ENCODE measurements around the gene OR52I1. TPM values are rescaled to one million over a fixed set of nuclear protein-coding genes. Genes with fewer than 3 reads are reported as not detected.

The OR52I1 gene
- total and polyA plus RNA-seq, 12 donors = not detected

DNA sequence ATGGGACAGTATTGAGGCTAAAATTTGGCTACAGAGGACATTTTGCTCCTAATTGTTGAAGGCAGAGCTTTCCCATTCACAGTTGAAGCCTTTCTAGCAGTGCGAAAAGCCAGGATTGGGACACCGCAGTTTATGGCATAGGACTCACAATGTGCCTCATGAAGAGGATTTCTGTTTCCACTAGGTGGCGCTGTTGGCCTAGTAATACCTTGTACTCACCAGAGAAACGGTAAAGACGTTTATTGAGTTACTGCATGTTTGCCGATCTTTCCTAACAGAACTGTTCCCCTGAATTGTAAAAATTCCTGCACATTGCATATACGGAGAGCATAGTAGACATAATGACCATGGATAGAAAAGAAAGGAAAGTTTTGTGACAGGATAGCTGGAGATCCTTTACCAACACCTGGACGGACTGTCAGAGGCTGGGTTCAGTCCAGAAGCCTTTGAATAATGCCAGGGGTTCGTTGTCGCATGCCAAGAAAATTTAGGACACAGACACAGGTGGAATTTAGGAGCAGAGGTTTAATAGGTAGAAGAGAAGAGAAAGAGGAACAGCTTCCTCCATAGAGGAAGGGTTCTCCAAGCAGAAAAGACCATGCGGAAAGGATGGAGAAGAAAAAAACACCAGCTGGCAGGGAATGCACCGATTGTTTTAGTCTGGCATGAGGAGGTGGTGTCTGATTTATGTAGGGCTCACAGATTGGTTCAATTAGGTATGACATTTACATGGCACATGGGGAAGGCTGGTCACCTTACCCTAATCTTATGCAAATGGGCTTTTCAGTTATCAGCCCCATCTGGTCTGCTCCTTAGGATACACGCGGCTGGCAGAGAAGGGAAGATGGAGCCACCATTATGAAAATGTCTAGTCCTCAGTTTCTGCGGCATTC is 32.6 kb downstream of the OR52I1 start:
- Histone ChIP-seq H3K4me1 (replicated peaks in 1 of 2) (no peaks in the 10 kb centered on the region), H3K36me3 (replicated peaks in 1 of 2) (no peaks in the 10 kb centered on the region), H3K4me3 (no peak overlapping the region), H3K27me3 (no peaks in the 10 kb centered on the region), H3K27ac (no peak overlapping the region), H3K9me3 (replicated peaks in 1 of 3) (no peaks in the 10 kb centered on the region)
- intact Hi-C loops (cut with DNase I) = no loop called here
- TF ChIP-seq CTCF (IDR thresholded peaks at IDR 0.05) = peak; percentile 13 to 47 (median 31)
- no peak for TF ChIP-seq POLR2A (IDR thresholded peaks at IDR 0.05)
- WGBS, 4 donors = 43 to 48% (median 45%) methylated on average over 15 of the region's 15 CpGs
- DNase-seq = peak; percentile 29 to 65 (median 36)

DNA sequence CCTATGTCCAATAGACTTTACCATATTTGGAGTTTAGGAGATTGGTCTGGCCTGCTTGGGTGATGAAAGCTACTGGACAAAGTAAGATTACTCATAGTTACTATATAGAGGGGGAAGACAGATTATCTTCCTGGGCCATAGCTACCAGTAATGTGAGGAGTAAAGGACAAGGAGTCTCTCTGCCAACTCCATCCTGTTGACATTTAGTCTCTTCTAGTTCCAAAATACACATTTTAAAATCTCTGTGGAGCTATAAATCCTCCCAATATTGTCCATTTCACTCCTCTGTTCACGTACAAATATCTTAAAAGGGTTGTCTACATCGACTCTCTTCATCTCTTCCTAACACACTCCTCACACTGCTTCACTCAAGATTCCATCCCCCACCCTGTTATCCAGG is 42.3 kb downstream of the OR52I1 start:
- H3K4me1 ChIP-seq (replicated peaks in 1 of 2) = no peaks in the 10 kb centered on the region
- intact Hi-C loops (cut with DNase I) = loop anchor here in 1 of 2 donors (5.0 kb wide), 1 partner anchor 366 kb away; no protein-coding TSS in a partner anchor
- TF ChIP-seq POLR2A (IDR thresholded peaks at IDR 0.05) (no peak), CTCF (IDR thresholded peaks at IDR 0.05) (no peak)
- H3K4me3 ChIP-seq = no peak overlapping the region
- WGBS, 4 donors = 39 to 55% (median 53%) methylated on average over 2 of the region's 2 CpGs
- no peaks in the 10 kb centered on the region for H3K27me3 ChIP-seq
- no peak for DNase-seq
- H3K9me3 ChIP-seq (replicated peaks in 1 of 3) = no peaks in the 10 kb centered on the region
- H3K27ac ChIP-seq = no peak overlapping the region
- H3K36me3 ChIP-seq (replicated peaks in 1 of 2) = no peaks in the 10 kb centered on the region

- TF ChIP-seq CTCF (IDR thresholded peaks at IDR 0.05) (peak; percentile 57 to 88 (median 76)), POLR2A (IDR thresholded peaks at IDR 0.05) (no peak)
- peak; percentile 39 to 86 (median 69) for DNase-seq
- H3K27me3 ChIP-seq = no peaks in the 10 kb centered on the region
- no peaks in the 10 kb centered on the region for H3K4me1 ChIP-seq (replicated peaks in 1 of 2)
- no peaks in the 10 kb centered on the region for H3K36me3 ChIP-seq (replicated peaks in 1 of 2)
- H3K4me3 ChIP-seq = no peak within 1 kb of the TSS
- no peak within 1 kb of the TSS for H3K27ac ChIP-seq
- intact Hi-C loops (cut with DNase I) = loop anchor here in 1 of 2 donors (5.0 kb wide), 1 partner anchor 365 kb away; no protein-coding TSS in a partner anchor
- 20 to 34% (median 28%) methylated on average over 9 to 21 of the region's 21 CpGs for WGBS, 4 donors
- no peaks in the 10 kb centered on the region for H3K9me3 ChIP-seq (replicated peaks in 1 of 3)
Observed at GRCh38 chr11:4636962-4637661, 43.3 kb downstream of the OR52I1 start, which contains the start of gene OR51D1. Gene OR51D1, plus strand, starts transcription at chr11:4637477. Its CDS starts 2,314 bp downstream, at chr11:4639791.

DNA sequence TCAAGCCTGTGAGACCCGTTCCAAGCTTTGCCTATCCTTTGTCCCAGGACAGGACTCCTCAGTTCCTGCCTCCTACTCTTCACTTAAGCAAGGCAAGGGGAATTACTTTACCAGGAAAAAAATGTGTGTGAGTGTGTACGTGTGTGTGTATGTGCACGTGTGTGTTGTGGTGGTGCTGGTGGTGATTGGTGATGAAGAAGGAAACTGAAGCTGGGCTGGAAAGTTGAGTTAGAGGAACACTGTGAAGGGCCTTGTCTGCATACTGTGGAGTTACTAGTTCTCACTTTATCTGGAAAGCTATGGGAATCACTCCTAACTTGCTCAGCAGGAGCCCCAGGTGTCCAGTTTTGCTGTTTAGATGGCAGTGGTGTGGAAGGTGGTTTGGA is 43.8 kb downstream of the OR52I1 start:
- no peaks in the 10 kb centered on the region for H3K4me1 ChIP-seq (replicated peaks in 1 of 2)
- no peaks in the 10 kb centered on the region for H3K36me3 ChIP-seq (replicated peaks in 1 of 2)
- 81 to 86% (median 84%) methylated on average over 3 of the region's 3 CpGs for WGBS, 4 donors
- TF ChIP-seq CTCF (IDR thresholded peaks at IDR 0.05) (no peak), POLR2A (IDR thresholded peaks at IDR 0.05) (no peak)
- H3K27ac ChIP-seq = no peak overlapping the region
- no peak overlapping the region for H3K4me3 ChIP-seq
- H3K27me3 ChIP-seq = no peaks in the 10 kb centered on the region
- no peak for DNase-seq
- no peaks in the 10 kb centered on the region for H3K9me3 ChIP-seq (replicated peaks in 1 of 3)
- intact Hi-C loops (cut with DNase I) = loop anchor here in 1 of 2 donors (5.0 kb wide), 1 partner anchor 365 kb away; no protein-coding TSS in a partner anchor

Data from adrenal gland (tissue), 12 donors.